Activated naive CD4-positive, alpha-beta T cell (primary cell): Measurements from ENCODE around the gene VAMP1.

Source experiments
- DNase-seq, 4 experiments: peaks; one replicate each; lab custom pipeline; 2025; lab: John Stamatoyannopoulos, UW

Gene VAMP1

DNA sequence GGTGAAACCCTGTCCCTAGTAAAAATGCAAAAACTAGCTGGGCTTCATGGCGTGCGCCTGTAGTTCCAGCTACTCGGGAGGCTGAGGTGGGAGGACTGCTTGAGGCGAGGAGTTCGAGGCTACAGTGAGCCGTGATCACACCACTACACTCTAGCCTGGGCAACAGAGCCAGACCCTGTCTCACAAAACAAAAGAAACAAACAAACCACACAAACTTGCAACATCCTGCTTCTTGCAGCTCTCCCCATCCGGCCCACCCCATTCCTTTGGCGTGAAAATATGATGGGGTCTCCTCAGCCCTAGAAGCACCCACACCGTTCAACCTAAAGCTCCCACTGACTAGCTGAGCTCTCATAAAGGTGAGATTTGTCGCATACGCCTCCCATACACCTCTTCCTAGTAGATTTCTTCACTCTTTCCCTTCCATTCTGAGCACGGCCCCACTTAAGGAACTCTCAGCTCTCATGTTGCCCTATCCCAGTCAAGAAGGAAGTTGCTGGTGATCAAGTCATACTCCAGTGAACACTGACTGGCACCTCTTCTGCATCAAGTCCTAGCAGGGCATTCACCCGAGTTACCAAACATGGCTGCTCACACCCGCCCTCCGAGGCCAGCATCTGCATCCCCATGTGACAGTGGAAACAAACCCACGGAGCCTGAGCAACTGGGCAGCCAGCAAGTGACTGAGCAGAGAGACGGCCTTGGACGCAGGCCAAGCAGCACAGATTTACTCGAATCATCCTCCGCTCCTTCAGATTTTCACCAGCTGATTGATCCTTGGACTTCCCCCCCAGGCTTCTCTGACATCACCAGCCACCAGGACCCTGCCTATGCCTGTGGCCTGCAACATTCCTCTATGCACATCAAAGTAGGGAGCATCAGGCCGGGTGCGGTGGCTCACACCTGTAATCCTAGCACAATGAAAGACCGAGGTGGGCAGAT, 44.6 kb downstream of the VAMP1 start:
- no peak for DNase-seq

DNA sequence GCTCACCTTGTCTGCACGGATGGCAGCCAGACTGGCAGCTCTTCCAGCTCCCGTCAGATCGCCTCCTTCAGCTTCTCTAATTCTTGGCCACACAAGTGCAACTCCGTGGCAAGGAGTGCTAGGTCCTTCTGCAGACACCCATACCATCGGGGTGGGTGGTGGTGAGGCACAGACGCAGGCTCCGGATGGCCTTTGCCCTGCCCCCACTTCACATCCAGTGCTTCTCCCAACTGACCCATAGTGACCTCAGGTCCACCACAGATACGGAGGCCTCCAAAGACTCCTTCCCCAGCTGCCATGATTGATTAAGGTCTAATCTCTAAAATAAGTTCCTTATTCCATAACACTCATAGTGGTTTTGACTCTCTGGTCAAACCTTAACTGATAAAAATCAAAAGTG, 45.6 kb downstream of the VAMP1 start:
- no peak for DNase-seq

DNA sequence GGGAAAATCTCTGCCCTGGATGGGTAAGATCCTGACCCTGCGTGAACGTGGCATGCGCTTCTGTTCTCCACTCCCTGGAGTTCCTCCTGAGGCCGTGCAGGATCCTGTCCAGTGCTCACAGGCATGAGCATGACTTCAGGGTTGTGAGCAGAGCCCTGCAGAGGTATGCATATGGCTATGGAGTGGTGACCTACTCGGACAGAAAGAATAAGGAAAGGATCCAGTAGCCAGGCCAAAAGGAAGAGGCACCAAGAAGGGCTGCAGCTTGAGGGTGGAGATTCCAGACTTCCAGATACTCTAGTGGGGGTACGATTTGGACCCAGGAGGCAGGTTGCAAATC, 46.5 kb downstream of the VAMP1 start:
- DNase-seq, result no peak

DNA sequence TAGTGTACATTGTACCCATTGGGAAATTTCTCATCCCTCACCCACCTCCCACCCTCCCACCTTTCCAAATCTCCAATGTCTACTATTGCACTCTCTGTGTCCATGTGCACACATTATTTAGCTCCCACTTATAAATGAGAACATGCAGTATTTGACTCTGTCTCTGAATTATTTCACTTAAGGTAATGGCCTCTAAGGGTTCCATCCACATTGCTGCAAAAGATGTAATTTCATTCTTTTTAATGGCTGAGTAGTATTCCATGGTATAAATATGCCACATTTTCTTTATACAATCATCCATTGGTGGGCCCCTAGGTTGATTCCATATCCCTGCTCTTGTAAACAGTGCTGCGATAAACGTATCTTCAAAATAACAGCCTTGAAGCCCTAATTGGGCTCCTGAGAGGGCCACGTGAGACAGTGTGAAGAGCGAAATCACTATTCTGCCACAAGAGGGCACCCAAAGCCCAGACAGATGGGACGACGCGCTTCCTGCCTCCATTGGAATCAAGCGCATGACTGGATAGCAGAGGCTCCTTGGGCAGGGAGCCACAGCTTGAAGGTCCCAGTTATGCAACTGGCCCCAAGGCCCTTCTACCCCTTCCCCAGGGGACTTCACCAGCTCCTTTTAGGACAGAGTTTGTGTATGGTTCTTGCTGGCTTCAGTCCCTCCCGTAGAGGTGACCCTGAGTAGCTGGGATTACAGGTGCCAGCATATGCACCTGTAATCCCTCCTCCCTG, 47.0 kb downstream of the VAMP1 start:
- DNase-seq, result peak in 3 of 4 experiments; percentile 37 to 53 (median 41)

DNA sequence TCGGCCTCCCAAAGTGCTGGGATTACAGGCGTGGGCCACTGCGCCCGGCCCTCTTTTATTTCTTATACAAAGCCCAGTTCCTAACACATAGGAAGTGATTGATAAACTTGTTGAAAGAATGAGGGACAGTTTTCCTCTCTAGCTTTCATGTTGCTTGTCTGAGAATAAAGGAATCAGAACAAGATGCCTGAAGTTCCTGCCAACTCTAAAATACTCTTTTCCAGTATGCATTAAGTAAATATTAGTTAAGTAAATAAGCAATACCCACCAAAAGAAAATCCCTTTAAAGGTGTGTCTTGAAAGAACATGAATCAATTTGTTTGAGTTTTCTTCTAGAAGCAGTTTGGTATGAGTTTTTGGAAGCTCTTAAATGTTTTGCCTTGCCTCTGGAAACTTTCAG, 50.1 kb downstream of the VAMP1 start:
- no peak for DNase-seq

DNA sequence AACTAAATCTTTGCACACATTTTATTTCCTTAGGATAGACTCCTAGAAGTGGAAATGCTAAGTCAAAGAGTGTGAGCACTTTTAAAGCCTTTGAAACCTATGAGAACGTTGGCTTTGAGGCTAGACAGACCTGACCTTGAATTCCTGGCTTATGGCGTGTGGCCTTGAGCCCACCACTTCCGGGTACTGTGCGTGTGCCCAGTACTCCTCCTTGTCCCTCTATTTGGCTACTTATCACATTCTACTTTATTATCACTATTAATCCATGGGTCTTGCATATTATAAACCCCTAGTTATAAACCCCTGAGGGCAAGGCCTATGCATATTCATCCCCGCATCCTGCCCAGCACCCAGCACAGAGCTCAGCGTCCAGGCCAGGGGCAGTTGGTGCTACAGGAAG, 51.7 kb downstream of the VAMP1 start:
- DNase-seq, result no peak

DNA sequence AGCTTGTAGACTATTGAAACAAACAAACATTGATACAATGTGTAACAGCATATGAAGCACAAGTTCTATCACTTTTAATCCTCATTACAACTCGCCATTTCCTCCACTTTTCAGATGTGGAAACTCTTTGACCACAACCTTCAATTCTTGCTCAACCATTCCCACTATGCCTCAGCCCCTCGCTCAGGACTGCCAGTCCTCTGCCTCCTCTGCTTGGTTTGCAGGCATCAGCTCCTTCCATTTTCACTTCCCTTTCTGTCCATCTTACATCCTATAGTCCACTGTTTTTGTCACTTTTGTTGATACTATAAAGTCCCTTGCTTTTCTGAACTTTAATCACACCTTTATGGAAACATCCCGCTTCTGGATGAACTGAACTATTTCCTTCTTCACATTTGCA, 53.9 kb downstream of the VAMP1 start:
- DNase-seq, result no peak
